ENCODE results near the gene NOL12.

The NOL12 gene

DNA sequence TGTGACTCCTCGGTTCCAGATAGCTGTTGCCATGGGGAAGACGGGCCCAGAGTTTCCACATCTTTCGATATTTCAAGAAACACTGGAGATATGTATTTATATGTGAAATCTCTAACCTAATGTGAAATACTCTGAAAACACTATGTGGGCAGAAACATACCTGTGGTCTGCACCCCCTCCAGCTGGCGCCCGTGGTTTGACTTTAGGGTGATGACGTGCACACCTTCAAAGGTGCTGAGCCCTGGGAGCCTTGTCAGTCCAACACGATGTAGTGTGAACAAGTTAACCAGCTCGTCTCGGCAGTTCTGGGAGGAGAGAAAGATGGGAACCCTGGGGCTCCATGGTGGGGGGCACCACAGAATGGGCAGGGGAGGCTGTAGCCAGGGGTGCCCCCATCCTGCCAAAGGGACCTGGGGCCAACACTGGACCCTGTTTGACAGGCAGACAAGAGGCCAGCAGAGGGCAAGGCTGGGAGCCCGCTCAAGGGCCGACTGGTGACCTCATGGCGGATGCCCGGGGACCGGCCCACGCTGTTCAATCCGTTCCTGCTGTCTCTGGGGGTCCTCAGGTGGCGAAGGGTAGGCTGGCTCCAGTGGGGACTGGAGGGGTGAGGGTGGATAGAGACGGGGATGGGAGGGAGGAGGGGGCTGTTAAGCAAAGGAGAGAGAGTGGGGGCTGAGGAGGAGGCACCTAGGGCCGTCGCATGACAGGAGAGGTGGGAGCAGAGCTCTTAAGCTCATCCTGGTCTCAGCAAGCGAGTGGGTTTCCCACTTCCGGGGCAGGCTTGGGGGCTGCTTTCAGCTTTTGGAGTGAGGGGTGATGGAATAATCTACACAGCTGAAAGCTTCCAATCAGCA lies 54.5 kb downstream of the NOL12 start:
- ATAC-seq (ENCODE audit: insufficient read depth, low read depth) (no peak), DNase-seq (no peak)
- Histone ChIP-seq H3K36me3 (ENCODE audit: insufficient read depth, low read length) (0 out of 2 replicates have a peak, but pooled peaks cover 4% of the 10 kb centered on the region), H3K79me2 (ENCODE audit: insufficient read depth, low read length) (peaks cover 8% of the 10 kb centered on the region), H3K9me3 (ENCODE audit: insufficient read depth, low read length, severe bottlenecking) (no peaks in the 10 kb centered on the region), H2AFZ (ENCODE audit: low read depth, low read length) (no peak overlapping the region), H3K4me3 (ENCODE audit: low read depth in 1 of 2, low read length in 2 of 2) (no peak overlapping the region), H4K20me1 (ENCODE audit: insufficient read depth, low read length) (no peaks in the 10 kb centered on the region), H3K4me1 (ENCODE audit: insufficient read depth, low read length) (peaks cover 12% of the 10 kb centered on the region), H3K4me2 (ENCODE audit: insufficient read depth, low read length) (no peak overlapping the region), H3K9ac (ENCODE audit: low read depth, low read length) (no peak overlapping the region), H3K27ac (ENCODE audit: low read length) (no peak overlapping the region), H3K27me3 (ENCODE audit: insufficient read depth, low read length, poor library complexity) (no peaks in the 10 kb centered on the region)
- TF ChIP-seq EZH2 (IDR thresholded peaks at IDR 0.05; ENCODE audit: borderline replicate concordance, low read depth, low read length, severe bottlenecking) = no peak
- TF ChIP-seq, protein P1, sequence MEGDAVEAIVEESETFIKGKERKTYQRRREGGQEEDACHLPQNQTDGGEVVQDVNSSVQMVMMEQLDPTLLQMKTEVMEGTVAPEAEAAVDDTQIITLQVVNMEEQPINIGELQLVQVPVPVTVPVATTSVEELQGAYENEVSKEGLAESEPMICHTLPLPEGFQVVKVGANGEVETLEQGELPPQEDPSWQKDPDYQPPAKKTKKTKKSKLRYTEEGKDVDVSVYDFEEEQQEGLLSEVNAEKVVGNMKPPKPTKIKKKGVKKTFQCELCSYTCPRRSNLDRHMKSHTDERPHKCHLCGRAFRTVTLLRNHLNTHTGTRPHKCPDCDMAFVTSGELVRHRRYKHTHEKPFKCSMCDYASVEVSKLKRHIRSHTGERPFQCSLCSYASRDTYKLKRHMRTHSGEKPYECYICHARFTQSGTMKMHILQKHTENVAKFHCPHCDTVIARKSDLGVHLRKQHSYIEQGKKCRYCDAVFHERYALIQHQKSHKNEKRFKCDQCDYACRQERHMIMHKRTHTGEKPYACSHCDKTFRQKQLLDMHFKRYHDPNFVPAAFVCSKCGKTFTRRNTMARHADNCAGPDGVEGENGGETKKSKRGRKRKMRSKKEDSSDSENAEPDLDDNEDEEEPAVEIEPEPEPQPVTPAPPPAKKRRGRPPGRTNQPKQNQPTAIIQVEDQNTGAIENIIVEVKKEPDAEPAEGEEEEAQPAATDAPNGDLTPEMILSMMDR (IDR thresholded peaks at IDR 0.05; ENCODE audit: borderline replicate concordance, extremely low read depth, low read length, poor library complexity, severe bottlenecking) = no peak

DNA sequence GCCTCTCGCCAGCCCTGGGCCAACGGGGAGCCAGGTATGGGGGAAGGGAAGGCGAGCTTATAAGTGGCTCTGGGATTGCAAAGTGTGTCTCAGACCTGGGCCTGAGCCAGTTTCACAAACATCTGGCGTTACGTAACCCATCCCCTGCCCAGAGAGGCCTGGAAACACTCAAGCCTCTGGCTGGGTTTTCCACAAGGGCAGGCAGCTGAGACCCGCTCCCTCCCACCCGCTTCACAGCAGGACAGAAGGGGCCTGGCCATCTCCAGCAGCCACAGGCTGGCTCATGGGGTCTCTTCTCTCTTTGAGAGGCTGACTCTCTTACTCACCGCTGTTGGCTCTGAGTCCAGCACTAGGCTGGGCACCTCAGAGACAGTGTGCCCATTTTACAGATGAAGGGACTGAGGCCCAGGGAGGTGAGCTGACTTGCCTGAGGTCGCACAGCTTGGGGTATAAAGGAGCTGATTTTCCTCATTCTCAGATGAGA lies 55.2 kb downstream of the NOL12 start:
- ATAC-seq (ENCODE audit: insufficient read depth, low read depth) (no peak), DNase-seq (no peak)
- H3K79me2 ChIP-seq (ENCODE audit: insufficient read depth, low read length) = peaks cover 11% of the 10 kb centered on the region
- H3K4me3 ChIP-seq (ENCODE audit: low read depth in 1 of 2, low read length in 2 of 2) = no peak overlapping the region
- H3K9me3 ChIP-seq (ENCODE audit: insufficient read depth, low read length, severe bottlenecking) = no peaks in the 10 kb centered on the region
- H3K27me3 ChIP-seq (ENCODE audit: insufficient read depth, low read length, poor library complexity) = no peaks in the 10 kb centered on the region
- peaks cover 12% of the 10 kb centered on the region for H3K4me1 ChIP-seq (ENCODE audit: insufficient read depth, low read length)
- H3K4me2 ChIP-seq (ENCODE audit: insufficient read depth, low read length) = no peak overlapping the region
- no peak for TF ChIP-seq EZH2 (IDR thresholded peaks at IDR 0.05; ENCODE audit: borderline replicate concordance, low read depth, low read length, severe bottlenecking)
- TF ChIP-seq, protein P1 (IDR thresholded peaks at IDR 0.05; ENCODE audit: borderline replicate concordance, extremely low read depth, low read length, poor library complexity, severe bottlenecking) = no peak
- H3K36me3 ChIP-seq (ENCODE audit: insufficient read depth, low read length) = peaks cover 6% of the 10 kb centered on the region; the same call in 1 of the 2 replicates
- no peak overlapping the region for H3K27ac ChIP-seq (ENCODE audit: low read length)
- no peaks in the 10 kb centered on the region for H4K20me1 ChIP-seq (ENCODE audit: insufficient read depth, low read length)
- no peak overlapping the region for H2AFZ ChIP-seq (ENCODE audit: low read depth, low read length)
- H3K9ac ChIP-seq (ENCODE audit: low read depth, low read length) = no peak overlapping the region

DNA sequence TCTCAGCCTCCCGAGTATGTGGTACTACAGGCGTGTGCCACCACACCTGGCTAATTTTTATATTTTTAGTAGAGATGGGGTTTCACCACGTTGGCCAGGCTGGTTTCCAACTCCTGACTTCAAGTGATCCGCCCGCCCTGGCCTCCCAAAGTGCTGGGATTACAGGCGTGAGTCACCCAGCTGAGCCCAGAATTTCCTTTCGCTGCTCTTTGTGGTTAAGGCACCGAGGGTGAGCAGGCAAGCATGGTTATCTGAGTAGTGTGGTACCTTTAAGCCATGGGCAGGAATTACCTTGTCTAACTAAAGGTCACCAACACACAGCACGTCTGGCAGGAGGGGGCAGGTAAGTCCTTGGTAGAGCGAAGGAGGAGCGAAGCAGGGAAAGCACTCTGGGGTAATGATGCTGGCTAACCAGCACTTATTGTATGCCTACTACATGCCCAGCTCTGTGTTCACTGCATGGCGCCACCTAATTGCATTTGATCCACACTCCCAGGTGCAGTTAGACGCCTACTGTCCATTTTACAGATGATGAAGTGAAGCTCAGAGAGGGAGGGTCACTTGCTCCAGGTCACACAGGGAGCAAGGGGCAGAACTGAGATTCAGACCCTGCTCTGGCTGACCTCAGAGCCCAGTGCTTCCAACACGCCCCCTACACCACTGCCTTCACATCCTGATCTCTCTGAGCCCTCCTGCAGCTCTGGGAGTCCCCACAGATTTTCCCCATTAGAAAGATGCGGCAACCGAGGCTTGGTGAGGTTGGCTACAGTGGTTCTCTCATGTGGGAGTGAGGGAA lies 56.4 kb downstream of the NOL12 start:
- peaks cover 23% of the 10 kb centered on the region for H3K79me2 ChIP-seq (ENCODE audit: insufficient read depth, low read length)
- H3K27me3 ChIP-seq (ENCODE audit: insufficient read depth, low read length, poor library complexity) = no peaks in the 10 kb centered on the region
- H3K4me2 ChIP-seq (ENCODE audit: insufficient read depth, low read length) = no peak overlapping the region
- H3K27ac ChIP-seq (ENCODE audit: low read length) = no peak overlapping the region
- H3K4me1 ChIP-seq (ENCODE audit: insufficient read depth, low read length) = peaks cover 22% of the 10 kb centered on the region
- no peak for ATAC-seq (ENCODE audit: insufficient read depth, low read depth)
- H4K20me1 ChIP-seq (ENCODE audit: insufficient read depth, low read length) = peaks cover 6% of the 10 kb centered on the region
- no peak overlapping the region; the same call in 1 of the 2 replicates for H3K9ac ChIP-seq (ENCODE audit: low read depth, low read length)
- no peak for TF ChIP-seq EZH2 (IDR thresholded peaks at IDR 0.05; ENCODE audit: borderline replicate concordance, low read depth, low read length, severe bottlenecking)
- TF ChIP-seq, protein P1 (IDR thresholded peaks at IDR 0.05; ENCODE audit: borderline replicate concordance, extremely low read depth, low read length, poor library complexity, severe bottlenecking) = no peak
- no peak overlapping the region for H2AFZ ChIP-seq (ENCODE audit: low read depth, low read length)
- no peak overlapping the region for H3K4me3 ChIP-seq (ENCODE audit: low read depth in 1 of 2, low read length in 2 of 2)
- H3K9me3 ChIP-seq (ENCODE audit: insufficient read depth, low read length, severe bottlenecking) = no peaks in the 10 kb centered on the region
- peaks cover 9% of the 10 kb centered on the region; the same call in 1 of the 2 replicates for H3K36me3 ChIP-seq (ENCODE audit: insufficient read depth, low read length)
- DNase-seq = no peak

Measured in DND-41 (cell line).